Left lobe of liver (tissue), 2 donors: Measurements from ENCODE around the gene MNT. TPM values are rescaled to one million over a fixed set of nuclear protein-coding genes. Genes with fewer than 3 reads are reported as not detected.

Source experiments
- ATAC-seq: fragments of 200-7000 bp; cut with Tn5 transposase; one replicate; pipeline ENCODE4 v1.9.1; 2020; ENCODE audit warnings: mild to moderate bottlenecking, moderate library complexity
- DNase-seq: peaks from one replicate; pipeline ENCODE4 v3.0.0-alpha.2; 2020; ENCODE audit warnings: low spot score
- total RNA-seq: library from RNA; stranded (reverse); gene quantifications from one replicate; pipeline ENCODE4 v1.2.1, GENCODE V29; 2021
- donor health status: DM: no; HTN: no; CAD: no; lungs with moderate emphysema.
- donor health status: DM: no; HTN: yes; CAD: no.

Gene MNT
- total RNA-seq, 1 donor from 2014 or later: 8.6 TPM

DNA sequence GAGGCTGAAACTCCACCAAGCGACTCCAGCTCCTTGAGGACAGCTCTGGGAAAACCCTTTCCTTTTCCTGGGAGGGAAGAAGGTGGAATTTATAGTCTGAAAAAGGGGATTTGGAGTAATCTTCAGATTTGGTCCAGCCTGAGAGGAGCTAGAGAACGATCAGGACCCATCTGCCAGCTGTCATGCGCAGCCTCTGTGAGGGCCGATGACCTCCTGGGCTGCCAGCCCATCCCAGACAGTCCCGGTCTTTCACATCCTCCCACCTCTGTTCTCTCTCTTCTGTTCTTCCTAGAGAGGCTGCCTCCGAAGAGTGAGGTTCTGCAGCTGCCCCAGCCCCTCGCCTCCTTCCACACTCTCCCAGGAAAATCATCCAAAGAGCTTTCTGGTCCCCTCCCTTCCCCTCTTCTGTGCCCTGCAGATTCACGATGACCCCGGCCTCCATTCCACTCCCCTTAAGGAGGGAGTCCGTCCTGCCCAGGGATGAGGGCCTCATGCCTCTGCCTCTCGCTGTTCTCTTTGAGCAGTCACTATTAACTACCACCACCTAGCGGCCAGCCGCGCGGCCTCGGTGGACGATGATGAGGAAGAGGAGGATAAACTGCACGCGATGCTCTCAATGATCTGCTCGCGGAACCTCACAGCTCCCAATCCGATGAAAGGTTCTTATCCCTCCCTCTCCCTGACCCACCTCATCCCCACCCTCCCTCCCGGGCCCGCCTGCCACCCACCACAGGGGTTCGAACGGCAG, 33.9 kb downstream of the MNT start:
- DNase-seq: no peak

DNA sequence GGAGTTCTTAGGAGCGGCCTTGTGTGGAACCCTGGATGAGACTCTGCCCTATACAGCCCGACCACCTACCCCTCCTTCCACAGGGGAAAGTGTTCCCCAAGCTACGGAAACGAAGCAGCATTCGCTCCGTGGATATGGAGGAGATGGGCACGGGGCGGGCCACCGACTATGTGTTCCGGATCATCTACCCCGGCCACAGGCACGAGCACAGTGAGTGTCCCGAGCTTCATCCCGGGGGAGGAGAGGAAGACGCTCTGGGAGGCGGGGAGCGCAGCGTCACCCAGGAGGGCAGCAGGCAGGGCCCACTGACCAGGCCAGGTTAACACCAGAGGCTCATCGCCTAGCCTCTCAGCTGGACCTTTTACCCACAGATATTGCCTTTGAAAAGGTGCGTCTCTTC, 35.7 kb downstream of the MNT start:
- DNase-seq: no peak

More for the DNA sequence above, 33.9 kb downstream of the MNT start:
- ATAC-seq: no peak

DNA sequence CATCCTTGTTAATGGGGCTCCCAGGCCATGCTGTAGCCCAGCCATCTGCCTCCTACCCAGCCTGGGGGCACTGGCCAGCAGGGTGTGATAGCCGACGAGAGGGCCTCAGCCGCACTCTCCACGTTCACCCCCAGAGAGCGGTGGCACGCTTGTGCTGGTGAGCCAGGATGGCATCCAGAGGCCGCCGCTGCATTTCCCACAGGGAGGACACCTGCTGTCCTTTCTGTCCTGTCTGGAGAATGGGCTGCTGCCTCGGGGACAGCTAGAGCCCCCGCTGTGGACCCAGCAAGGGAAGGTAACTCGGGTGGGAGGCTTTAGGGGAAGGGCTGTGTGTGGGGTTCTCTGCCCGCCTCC, 36.1 kb downstream of the MNT start:
- no peak for ATAC-seq
- DNase-seq: no peak

More for the DNA sequence above, 35.7 kb downstream of the MNT start:
- no peak for ATAC-seq

DNA sequence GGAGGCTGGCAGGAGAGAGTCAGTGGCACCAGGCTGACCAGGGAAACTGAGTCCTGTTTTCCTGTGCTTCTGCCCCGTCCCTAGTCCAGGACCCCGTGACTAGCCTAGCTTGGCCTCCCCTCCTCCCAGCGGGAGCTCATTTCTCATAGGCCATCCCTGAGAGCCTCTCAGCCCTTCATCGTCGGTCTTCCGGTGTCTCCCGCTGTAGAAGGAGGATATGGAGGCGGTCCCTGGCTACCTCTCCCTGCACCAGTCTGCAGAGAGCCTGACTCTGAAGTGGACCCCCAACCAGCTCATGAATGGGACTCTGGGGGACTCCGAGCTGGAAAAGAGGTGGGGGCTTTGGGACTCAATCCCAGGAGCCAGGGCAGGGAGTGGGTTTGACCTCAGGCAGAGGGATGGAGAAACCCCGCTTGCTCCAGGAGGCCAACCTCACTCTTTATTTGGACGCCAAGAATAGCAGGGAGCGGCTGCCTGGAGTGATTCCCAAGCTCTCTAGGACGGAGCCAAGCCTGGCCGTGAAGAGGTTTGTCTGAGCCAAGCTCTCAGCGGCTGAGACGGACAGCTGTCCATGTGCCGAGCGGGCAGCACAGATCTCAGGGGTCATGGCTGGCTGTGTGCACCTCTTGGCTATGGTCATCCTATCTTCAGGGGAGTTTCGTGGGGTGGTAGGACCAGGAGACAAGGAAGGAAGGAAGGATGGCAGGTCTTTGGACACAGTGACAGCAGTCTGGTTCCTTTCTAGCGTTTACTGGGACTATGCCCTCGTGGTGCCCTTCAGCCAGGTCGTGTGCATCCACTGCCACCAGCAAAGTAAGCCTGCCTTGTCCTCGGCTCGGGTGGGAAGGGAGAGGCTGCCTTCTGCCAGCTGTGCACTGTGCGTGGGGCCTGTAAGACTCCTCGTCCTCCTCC, 36.8 kb downstream of the MNT start:
- ATAC-seq: peak; percentile 58
- no peak for DNase-seq

DNA sequence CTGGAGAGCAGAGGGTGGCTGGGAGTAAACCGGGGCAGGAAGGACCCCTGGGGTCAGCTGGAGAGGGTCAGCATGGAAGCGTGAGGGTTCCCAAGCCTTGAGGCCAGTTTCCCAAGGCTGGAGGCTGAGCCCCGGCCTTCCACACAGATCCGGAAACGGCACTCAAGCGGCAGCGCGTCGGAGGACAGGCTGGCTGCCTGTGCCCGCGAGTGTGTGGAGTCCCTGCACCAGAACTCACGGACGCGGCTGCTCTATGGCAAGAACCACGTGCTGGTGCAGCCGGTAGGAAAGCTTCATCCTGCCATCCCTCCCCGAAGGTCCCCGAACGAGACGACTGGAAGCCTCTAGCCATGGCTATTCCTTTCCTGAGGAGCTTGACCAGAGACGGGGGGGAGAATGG, 37.5 kb downstream of the MNT start:
- no peak for ATAC-seq
- DNase-seq: no peak

DNA sequence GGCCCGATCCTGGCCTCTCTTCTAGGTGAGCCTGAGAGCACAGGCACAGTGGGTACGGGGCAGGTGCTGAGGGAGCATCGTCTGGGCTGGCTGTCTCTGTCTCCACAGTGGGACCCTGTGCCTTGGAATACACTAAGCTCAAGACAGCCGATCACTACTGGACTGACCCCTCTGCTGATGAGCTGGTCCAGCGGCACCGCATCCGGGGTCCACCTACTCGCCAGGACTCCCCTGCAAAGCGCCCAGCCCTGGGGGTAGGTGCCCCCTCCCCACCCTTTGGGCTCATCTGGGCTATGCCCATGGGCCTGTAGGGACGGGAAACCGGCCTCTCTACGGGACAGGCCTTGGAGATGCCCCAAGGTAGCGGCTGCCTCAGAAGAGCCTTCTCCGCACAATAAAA, 38.0 kb downstream of the MNT start:
- ATAC-seq (no peak), DNase-seq (no peak)

DNA sequence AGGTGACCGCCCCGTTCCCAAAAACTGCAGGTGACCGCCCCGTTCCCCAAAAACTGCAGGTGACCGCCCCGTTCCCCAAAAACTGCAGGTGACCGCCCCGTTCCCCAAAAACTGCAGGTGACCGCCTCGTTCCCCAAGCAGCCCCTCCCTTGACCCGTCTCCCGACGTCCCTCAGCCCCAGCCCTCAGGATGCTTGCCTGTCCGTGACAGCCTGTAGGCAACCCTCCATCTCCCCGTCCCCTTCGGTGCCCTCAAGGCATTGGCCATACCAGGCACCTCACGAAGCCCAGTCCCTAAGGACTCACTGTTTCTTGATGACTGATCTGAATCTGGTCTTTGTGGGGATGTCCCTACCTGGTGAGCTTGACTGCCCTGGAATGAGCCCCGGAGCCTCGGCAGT, 38.4 kb downstream of the MNT start:
- no peak for DNase-seq

DNA sequence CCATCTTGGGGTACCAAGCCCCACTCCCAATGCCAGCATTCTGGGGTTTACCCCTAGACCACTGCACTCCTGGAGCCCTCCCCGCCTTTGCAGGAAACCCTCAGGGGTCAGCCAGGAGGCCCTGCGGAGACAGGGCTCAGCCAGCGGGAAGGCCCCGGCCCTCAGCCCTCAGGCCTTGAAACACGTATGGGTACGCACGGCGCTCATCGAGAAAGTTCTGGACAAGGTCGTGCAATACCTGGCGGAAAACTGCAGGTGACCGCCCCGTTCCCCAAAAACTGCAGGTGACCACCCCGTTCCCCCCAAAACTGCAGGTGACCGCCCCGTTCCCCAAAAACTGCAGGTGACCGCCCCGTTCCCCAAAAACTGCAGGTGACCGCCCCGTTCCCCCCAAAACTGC, 38.8 kb downstream of the MNT start:
- ATAC-seq (no peak), DNase-seq (no peak)

More for the DNA sequence above, 38.4 kb downstream of the MNT start:
- ATAC-seq: no peak

DNA sequence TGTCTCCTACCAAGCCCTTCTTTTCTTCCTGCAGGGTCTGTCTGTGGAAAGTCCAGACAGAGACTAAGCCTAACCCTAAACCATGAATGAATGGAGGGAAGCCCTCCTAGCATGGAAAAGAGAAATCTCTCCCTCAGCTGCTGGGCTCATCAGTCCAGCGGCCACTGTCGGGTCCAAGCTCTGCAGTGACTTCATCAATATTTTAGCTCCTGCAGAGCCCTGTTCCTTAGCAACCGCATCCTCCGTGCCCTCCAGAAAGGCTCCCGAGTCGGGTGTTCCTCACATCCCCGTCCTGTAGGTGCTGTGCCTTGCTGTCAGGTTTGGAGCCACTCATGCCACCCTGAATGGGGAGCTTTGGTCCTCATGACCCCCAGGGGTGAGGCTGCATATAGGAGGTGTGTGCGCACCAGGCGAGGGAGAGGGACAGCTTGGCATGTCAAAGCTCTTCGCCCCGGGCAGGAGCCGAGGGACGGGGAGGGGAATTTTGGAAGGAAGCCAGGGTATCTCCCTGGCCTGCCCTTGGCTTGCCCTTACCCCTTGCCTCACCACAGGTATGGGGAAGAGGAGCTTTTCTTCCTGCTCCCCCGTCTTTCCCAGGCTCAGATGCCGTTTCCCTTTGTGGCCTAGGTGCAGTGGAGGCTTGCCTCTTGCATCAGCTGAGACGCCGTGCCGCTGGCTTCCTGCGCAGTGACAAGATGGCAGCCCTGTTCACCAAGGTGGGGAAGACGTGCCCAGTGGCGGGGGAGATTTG, 39.7 kb downstream of the MNT start:
- DNase-seq: no peak
- no peak for ATAC-seq

DNA sequence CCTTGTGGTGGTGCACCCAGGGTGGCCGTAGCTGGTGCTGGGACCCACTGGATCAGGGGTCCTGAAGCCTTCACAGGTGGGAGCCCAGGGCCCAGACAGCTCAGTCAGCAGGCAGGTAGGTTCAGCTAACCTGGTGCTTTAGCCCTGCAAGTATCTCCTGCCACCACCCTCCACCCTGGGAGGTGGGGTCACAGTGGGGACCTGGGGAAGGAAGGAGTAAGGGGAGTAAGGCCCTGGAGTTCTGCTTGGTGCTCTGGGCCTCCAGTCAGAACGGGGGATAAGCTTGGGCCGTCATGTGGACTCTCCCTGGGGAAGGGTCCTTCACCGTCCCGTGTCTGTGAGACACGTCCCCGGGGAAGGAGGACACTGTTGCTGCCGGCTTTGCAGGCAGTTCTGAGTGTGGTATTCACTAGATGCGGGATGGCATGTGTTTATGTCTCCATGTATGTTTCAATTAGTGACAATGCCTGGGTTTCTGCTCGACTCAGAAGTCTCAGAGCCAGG, 42.9 kb downstream of the MNT start:
- ATAC-seq (no peak), DNase-seq (no peak)

DNA sequence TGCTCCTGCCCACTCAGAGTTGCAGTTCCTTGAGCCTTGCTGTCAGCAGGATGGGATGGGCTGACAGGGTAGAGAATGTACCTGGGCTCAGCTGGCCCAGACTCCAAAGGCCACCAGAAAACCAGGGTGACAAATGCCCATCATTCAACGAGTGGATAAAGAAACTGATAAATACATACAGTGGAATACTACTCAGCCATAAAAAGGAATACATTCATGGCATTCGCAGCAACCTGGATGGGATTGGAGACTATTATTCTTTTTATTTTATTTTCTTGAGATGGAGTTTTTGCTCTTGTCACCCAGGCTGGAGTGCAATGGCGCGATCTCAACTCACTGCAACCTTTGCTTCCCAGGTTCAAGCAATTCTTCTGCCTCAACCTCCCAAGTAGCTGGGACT, 43.6 kb downstream of the MNT start:
- DNase-seq: no peak
- no peak for ATAC-seq

DNA sequence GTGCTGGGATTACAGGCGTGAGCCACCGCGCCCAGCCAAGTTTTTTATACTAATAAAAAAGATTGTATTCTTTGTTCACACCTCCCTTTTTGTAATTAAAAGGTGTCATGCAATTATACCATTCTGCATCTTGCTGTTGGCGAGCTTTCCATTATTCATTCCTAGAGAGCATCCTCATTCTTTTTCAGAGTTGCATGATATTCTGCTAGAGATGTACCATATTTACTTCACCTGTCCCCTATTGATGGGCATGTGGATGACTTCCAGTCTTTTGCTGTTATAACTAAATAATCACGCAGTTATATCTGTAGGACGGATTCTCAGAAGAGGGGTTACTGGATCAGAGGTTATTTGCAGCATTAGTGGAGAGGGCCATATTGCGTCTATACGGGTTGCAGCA, 46.5 kb downstream of the MNT start:
- no peak for DNase-seq
- ATAC-seq: no peak

DNA sequence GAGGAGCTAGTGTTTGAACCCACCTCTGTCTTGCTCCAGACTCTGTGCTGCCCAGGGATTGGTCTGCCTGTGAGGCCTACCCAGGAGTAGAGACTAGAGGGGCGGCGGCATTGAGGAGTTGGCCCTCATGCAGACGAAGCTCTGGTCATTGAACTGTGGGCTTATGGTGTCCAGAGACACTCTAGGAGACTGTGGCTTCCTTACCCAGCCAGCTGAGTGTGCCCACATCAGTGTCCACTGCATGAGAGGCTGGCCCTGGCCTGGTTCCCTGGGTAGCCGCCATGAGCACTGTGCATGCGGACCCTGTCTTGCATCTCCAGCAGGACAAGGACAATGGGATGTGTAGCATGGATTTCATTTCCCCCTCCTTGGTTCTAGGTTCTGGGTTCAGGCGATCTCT, 49.6 kb downstream of the MNT start:
- ATAC-seq (no peak), DNase-seq (no peak)

DNA sequence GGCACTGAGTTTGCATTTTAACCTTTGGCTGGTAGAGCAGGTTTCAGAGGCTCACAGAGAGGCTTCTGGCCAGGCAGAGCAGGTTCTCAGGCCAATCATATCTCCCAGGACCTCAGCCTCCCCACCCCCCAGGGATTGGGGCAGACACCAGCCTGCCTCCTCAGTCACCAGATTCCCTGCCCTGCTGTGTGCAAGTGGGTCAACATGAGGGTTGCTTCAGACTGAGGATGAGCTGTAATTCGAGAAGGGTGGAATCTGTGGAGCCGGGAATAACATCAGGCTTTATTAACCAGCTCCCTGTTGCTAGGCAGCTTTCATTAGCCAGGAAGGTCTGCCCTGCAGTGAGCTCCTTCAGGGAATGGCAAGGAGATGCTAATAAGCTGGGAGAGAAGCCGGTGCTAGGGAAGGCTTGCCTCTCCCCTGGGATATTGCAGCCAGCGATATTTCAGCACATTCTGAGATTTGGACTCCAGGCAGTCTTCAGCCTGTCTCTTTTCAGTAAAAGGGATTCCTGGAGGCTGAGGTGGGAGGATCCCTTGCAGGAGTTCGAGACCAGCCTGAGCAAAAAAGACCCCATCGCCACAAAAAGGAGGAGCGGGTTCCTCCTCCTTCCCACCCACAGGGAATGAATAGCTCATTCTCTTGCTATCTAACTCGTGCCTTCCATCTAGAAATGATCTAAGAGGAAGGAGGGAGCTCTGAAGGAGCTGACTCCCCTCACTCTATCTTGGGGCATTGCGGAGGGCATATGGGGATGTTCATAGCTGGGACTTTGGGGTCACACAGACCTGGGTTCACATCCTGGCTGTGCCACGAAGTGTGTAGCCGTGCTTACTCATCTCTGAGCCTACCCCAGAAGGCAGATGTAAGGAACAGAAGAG, 52.8 kb downstream of the MNT start:
- DNase-seq (peak; percentile 88), ATAC-seq (peak; percentile 96)

DNA sequence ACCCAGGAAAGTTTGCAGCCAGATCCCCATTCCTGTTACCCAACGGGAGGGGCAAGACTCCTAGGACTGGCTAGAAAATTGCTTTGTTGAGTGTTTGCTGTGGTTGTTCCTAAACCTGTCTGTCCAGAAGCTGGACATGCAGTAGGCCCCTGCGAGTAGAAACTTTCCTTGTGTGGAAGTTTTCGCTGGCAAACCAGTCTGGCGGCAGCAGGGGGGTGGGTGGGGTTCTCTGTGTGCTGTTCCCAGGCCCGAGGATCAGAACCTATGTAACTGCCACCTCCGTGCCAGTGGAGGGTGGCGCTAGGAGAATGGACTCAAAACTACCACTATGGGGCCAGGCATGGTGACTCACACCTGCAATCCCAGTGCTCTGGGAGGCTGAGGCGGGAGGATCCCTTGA, 54.4 kb downstream of the MNT start:
- ATAC-seq (no peak), DNase-seq (no peak)

DNA sequence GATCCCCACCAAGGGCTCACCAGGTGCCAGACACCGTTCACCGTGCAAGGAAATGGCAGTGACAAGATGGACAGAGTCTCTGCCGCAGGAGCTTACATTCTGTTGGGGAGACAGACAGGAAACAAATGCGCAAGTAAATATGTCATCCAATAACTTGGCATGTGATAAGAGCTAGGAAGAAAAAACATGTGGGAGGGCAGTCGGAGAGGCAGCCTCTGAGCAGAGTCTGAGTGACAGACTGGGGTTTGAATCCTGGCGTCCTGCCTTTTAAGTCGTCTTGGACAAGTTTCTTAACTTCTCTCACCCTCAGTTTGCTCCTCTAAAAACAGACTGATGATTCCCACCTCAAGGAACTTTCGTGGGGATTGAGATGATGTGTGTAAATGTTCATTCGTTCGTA, 56.3 kb downstream of the MNT start:
- ATAC-seq: no peak
- no peak for DNase-seq

DNA sequence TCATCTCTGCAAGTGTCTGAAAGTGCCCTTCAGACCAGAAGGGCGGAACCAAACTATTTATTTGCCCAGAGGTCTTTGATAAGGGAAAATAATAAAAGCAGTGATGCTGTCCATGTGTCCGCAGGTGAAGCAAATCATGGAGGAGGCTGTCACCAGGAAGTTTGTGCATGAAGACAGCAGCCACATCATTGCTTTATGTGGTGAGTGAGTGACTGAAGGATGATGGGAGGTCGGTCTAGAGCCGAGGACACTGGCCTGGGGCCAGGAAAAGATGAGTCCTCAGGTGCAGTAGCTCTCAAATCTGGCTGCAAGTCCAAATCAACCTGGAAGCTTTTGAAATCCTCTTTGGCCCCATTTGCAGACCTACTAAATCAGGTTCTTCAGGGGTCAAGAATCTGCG, 57.4 kb downstream of the MNT start:
- DNase-seq (no peak), ATAC-seq (no peak)

DNA sequence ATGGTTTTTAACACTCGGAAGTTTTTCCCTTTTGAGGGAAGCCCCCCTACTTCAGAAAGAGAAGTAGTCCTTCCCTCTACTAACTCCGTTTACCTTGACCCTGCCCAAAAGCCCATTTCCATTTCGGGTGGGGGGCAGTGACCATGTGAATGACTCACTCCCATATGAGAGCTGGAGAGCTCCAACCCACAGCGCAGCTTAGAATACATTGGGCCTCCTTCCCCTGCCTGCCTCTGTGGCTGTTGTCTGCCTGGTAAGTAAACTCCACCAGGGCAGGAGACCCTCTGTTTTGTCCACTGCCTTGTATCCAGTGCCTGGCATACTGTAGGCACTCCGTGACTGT, 62.6 kb downstream of the MNT start:
- ATAC-seq: no peak

DNA sequence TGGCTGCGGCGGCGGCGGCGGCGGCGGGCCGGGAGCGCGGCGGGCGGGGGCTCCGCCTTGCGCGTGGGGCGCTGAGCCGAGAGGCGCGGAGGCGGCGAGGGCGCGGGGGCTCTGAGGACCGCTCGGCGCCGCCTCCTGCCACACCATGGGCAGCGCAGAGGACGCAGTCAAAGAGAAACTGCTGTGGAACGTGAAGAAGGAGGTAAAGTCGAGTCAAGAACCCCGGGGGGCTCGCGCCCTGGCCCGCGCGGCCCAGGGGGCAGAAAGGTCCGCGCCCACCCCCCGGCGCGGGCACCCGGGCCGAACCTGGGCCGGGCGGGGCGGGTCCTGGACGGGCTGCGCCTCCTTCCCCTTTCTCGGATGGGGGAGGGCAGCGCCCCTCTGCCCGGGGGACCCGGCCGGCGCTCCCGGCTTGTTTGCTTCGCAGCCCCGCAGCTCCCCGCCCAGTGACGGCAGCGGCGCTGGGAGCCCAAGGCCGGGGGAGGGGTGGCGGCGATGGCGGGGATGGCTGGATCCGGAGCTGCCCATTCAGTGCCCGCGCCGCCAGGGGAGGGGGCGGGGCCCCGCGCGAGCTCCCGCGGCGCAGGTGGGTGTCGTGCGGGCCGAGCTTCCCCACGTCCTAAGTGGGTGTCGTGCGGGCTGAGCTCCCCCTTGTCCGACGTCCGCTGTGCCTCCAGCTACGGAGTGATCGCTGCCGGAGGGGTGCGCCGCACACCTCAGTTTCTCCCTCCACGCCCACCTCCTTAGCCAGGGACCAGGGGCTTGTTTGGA, 63.1 kb downstream of the MNT start:
- DNase-seq (peak; percentile 64), ATAC-seq (peak; percentile 63)

More for the DNA sequence above, 62.6 kb downstream of the MNT start:
- no peak for DNase-seq
